ENCODE data around the gene ZKSCAN4.

DNA sequence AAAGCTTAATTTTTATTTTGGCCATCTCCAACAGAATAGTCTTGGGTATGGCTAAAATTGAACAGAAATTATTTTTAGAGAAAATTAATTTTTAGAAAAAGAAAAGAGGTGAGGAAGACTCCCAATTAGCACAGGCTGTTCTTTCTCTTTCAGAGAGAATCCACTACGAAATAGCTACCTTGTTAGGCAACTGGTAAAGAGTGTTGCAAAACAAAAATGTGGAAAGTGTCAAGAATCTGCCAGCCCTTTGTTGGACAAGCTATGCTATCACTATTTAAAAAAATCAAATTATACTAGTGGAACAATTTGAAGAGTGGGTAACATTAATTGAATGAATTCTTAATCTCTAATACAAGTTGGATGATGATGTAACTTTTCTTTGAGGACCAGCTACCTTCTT lies 46.2 kb downstream of the ZKSCAN4 start:
- no peak for TF ChIP-seq EP300 (conservative IDR thresholded peaks at IDR 0.05; ENCODE audit: poor library complexity, severe bottlenecking)
- TF ChIP-seq, protein P1, sequence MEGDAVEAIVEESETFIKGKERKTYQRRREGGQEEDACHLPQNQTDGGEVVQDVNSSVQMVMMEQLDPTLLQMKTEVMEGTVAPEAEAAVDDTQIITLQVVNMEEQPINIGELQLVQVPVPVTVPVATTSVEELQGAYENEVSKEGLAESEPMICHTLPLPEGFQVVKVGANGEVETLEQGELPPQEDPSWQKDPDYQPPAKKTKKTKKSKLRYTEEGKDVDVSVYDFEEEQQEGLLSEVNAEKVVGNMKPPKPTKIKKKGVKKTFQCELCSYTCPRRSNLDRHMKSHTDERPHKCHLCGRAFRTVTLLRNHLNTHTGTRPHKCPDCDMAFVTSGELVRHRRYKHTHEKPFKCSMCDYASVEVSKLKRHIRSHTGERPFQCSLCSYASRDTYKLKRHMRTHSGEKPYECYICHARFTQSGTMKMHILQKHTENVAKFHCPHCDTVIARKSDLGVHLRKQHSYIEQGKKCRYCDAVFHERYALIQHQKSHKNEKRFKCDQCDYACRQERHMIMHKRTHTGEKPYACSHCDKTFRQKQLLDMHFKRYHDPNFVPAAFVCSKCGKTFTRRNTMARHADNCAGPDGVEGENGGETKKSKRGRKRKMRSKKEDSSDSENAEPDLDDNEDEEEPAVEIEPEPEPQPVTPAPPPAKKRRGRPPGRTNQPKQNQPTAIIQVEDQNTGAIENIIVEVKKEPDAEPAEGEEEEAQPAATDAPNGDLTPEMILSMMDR (IDR thresholded peaks at IDR 0.05; ENCODE audit: poor library complexity, severe bottlenecking): no peak
- no peak for TF ChIP-seq SMC3 (conservative IDR thresholded peaks at IDR 0.05; ENCODE audit: poor library complexity)
- TF ChIP-seq POLR2AphosphoS5 (IDR thresholded peaks at IDR 0.05): no peak
- no peak for TF ChIP-seq EZH2 (IDR thresholded peaks at IDR 0.05; ENCODE audit: borderline replicate concordance, insufficient read depth, low read length, poor library complexity, severe bottlenecking)
- TF ChIP-seq, protein P2, sequence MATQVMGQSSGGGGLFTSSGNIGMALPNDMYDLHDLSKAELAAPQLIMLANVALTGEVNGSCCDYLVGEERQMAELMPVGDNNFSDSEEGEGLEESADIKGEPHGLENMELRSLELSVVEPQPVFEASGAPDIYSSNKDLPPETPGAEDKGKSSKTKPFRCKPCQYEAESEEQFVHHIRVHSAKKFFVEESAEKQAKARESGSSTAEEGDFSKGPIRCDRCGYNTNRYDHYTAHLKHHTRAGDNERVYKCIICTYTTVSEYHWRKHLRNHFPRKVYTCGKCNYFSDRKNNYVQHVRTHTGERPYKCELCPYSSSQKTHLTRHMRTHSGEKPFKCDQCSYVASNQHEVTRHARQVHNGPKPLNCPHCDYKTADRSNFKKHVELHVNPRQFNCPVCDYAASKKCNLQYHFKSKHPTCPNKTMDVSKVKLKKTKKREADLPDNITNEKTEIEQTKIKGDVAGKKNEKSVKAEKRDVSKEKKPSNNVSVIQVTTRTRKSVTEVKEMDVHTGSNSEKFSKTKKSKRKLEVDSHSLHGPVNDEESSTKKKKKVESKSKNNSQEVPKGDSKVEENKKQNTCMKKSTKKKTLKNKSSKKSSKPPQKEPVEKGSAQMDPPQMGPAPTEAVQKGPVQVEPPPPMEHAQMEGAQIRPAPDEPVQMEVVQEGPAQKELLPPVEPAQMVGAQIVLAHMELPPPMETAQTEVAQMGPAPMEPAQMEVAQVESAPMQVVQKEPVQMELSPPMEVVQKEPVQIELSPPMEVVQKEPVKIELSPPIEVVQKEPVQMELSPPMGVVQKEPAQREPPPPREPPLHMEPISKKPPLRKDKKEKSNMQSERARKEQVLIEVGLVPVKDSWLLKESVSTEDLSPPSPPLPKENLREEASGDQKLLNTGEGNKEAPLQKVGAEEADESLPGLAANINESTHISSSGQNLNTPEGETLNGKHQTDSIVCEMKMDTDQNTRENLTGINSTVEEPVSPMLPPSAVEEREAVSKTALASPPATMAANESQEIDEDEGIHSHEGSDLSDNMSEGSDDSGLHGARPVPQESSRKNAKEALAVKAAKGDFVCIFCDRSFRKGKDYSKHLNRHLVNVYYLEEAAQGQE (IDR thresholded peaks at IDR 0.05; ENCODE audit: borderline replicate concordance): no peak
- TF ChIP-seq MXI1 (conservative IDR thresholded peaks at IDR 0.05; ENCODE audit: poor library complexity, severe bottlenecking): no peak
- TF ChIP-seq TAF1 (IDR thresholded peaks at IDR 0.05; ENCODE audit: low read depth): no peak
- no peak for TF ChIP-seq RAD21 (conservative IDR thresholded peaks at IDR 0.05)
